Endodermal cell (in vitro differentiated cells): ENCODE results near the gene NPEPL1. TPM values are rescaled to one million over a fixed set of nuclear protein-coding genes. Genes with fewer than 3 reads are reported as not detected.

Source experiments
- DNase-seq: peaks from one replicate; pipeline ENCODE4 v3.0.0-alpha.2; 2017
- H3K27ac ChIP-seq: 2 replicates; pipeline ENCODE4 v1.5.1; 2013; ENCODE audit warnings: mild to moderate bottlenecking, low read depth, low read length, moderate library complexity
- H3K27me3 ChIP-seq: 2 replicates; pipeline ENCODE4 v1.6.1; 2013; ENCODE audit warnings: mild to moderate bottlenecking, low read length, moderate library complexity; ENCODE audit not compliant: insufficient read depth, control insufficient read depth, poor library complexity, severe bottlenecking
- H3K36me3 ChIP-seq: 2 replicates; pipeline ENCODE4 v1.7.0; 2013; ENCODE audit warnings: mild to moderate bottlenecking, low read length, moderate library complexity; ENCODE audit not compliant: control insufficient read depth, insufficient read depth
- H3K4me1 ChIP-seq: one replicate; pipeline ENCODE4 v1.7.0; 2013; ENCODE audit warnings: low read length; ENCODE audit not compliant: control insufficient read depth, insufficient read depth
- H3K4me3 ChIP-seq: 2 replicates; pipeline ENCODE4 v1.5.1; 2013; ENCODE audit warnings: mild to moderate bottlenecking, low read length, moderate library complexity
- H3K9ac ChIP-seq: 2 replicates; pipeline ENCODE4 v1.6.1; 2013; ENCODE audit warnings: mild to moderate bottlenecking, low read length, moderate library complexity; ENCODE audit not compliant: poor library complexity, severe bottlenecking; ENCODE audit errors: extremely low read depth
- H3K9me3 ChIP-seq: 2 replicates; pipeline ENCODE4 v1.6.1; 2013; ENCODE audit warnings: mild to moderate bottlenecking, low read length, moderate library complexity; ENCODE audit not compliant: control insufficient read depth
- H3K27ac Mint-ChIP-seq: 2 replicates; pipeline ENCODE4 v1.8.0; 2020; ENCODE audit warnings: mixed read lengths
- H3K27me3 Mint-ChIP-seq: 2 replicates; pipeline ENCODE4 v1.8.0; 2021; ENCODE audit warnings: mild to moderate bottlenecking, mixed read lengths; ENCODE audit not compliant: insufficient read depth
- H3K36me3 Mint-ChIP-seq: 2 replicates; pipeline ENCODE4 v1.8.0; 2020; ENCODE audit warnings: low read depth, mixed read lengths
- H3K4me1 Mint-ChIP-seq: 2 replicates; pipeline ENCODE4 v1.8.0; 2020; ENCODE audit warnings: mixed read lengths
- H3K4me3 Mint-ChIP-seq: 2 replicates; pipeline ENCODE4 v1.8.0; 2020; ENCODE audit warnings: mild to moderate bottlenecking, moderate library complexity, mixed read lengths
- H3K9me3 Mint-ChIP-seq: 2 replicates; pipeline ENCODE4 v1.8.0; 2020; ENCODE audit warnings: mild to moderate bottlenecking, mixed read lengths
- CTCF ChIP-seq: fragments of 200-600 bp; sonication (generic); conservative IDR thresholded peaks from 2 replicates; pipeline ENCODE4 v1.5.0; 2021; ENCODE audit warnings: antibody characterized with exemption, mild to moderate bottlenecking
- WGBS, 2 experiments: methylation state at CpG; one replicate each; pipeline versions ENCODE4 v1.1.5 to v1.1.7; 2013; ENCODE audit warnings: missing lambda C conversion rate in 2 of 2, mixed read lengths in 1 of 2; ENCODE audit not compliant: insufficient coverage in 1 of 2, insufficient read length in 1 of 2; 5-methylcytosine and 5-hydroxymethylcytosine counted together
- total RNA-seq, 2 donors: library from RNA; stranded (reverse); fragmentation: NEBNext Ultra II Directional in 1 of 2; extraction: Animal tissue kit (Norgen Biotek cat#: 25700) in 1 of 2; gene quantifications; 2 replicates in 1 of 2; 3 replicates in 1 of 2; pipeline ENCODE4 v1.2.1, GENCODE V29; 2021

NPEPL1 gene
- total RNA-seq, 2 donors from 2014 or later, result 52.9 to 72.8 TPM

- Mint-ChIP-seq H3K4me3 (no peak overlapping the region), H3K36me3 (peaks cover 54% of the 10 kb centered on the region), H3K9me3 (no peaks in the 10 kb centered on the region), H3K4me1 (peaks cover 11% of the 10 kb centered on the region), H3K27me3 (no peaks in the 10 kb centered on the region), H3K27ac (no peak overlapping the region)
- H3K36me3 ChIP-seq, result peaks cover 36% of the 10 kb centered on the region
- TF ChIP-seq CTCF, result no peak
- H3K4me1 ChIP-seq, result no peaks in the 10 kb centered on the region
- no peaks in the 10 kb centered on the region for H3K9me3 ChIP-seq
- no peak overlapping the region for H3K27ac ChIP-seq
- no peak for DNase-seq
- WGBS, 2 experiments, result 94 to 97% methylated on average over 10 to 11 of the region's 11 CpGs
- no peaks in the 10 kb centered on the region for H3K27me3 ChIP-seq
- H3K4me3 ChIP-seq, result no peak overlapping the region
- no peak overlapping the region for H3K9ac ChIP-seq
Measured at GRCh38 chr20:58682656-58683531, 9.7 kb upstream of the NPEPL1 start.

- Mint-ChIP-seq H3K4me1 (peaks cover 7% of the 10 kb centered on the region), H3K36me3 (peaks cover 52% of the 10 kb centered on the region), H3K9me3 (no peaks in the 10 kb centered on the region), H3K27ac (no peak overlapping the region), H3K4me3 (no peak overlapping the region), H3K27me3 (no peaks in the 10 kb centered on the region)
- Histone ChIP-seq H3K9ac (no peak overlapping the region), H3K27ac (no peak overlapping the region), H3K4me1 (no peaks in the 10 kb centered on the region), H3K36me3 (peaks cover 25% of the 10 kb centered on the region), H3K9me3 (no peaks in the 10 kb centered on the region), H3K4me3 (no peak overlapping the region), H3K27me3 (no peaks in the 10 kb centered on the region)
- DNase-seq, result no peak
- TF ChIP-seq CTCF, result no peak
- 97% methylated on average over 2 of the region's 2 CpGs; no CpG with 5 or more reads in 1 of the 2 experiments for WGBS, 2 experiments
Measured at GRCh38 chr20:58684291-58684690, 8.3 kb upstream of the NPEPL1 start.

- H3K4me3 Mint-ChIP-seq, result no peak overlapping the region
- peak; percentile 38 for DNase-seq
- no peak overlapping the region for H3K27ac Mint-ChIP-seq
- H3K36me3 Mint-ChIP-seq, result peaks cover 43% of the 10 kb centered on the region
- Histone ChIP-seq H3K27me3 (no peaks in the 10 kb centered on the region), H3K27ac (no peak overlapping the region), H3K4me3 (no peak overlapping the region), H3K9me3 (no peaks in the 10 kb centered on the region), H3K4me1 (no peaks in the 10 kb centered on the region), H3K36me3 (peaks cover 13% of the 10 kb centered on the region), H3K9ac (no peak overlapping the region)
- no peak for TF ChIP-seq CTCF
- no peaks in the 10 kb centered on the region for H3K9me3 Mint-ChIP-seq
- H3K27me3 Mint-ChIP-seq, result no peaks in the 10 kb centered on the region
- WGBS, 2 experiments, result 91 to 100% methylated on average over 5 of the region's 5 CpGs
- peaks cover 7% of the 10 kb centered on the region for H3K4me1 Mint-ChIP-seq
Measured at GRCh38 chr20:58685988-58686387, 6.6 kb upstream of the NPEPL1 start.
